MM.1S (cell line): ENCODE measurements around the gene CCL18.
"Not testable (repeated sequence)": the region's sequence is repeated elsewhere in the genome, so short reads cannot be mapped to it uniquely, and the experiment has no call there.

ENCODE experiments used
- DNase-seq: peaks from one replicate; pipeline ENCODE4 v3.0.0-alpha.2; 2015
- H2AFZ ChIP-seq: fragments of 300-600 bp; sonication (generic); 2 replicates; pipeline ENCODE4 v1.6.0; 2016; ENCODE audit warnings: antibody characterized with exemption, low read length
- H3F3A ChIP-seq: fragments of 300-600 bp; sonication (generic); 2 replicates; pipeline ENCODE4 v1.6.1; 2016; ENCODE audit warnings: mild to moderate bottlenecking, antibody characterized with exemption, low read length, moderate library complexity, mixed read lengths; ENCODE audit not compliant: insufficient read depth
- H3K27ac ChIP-seq: fragments of 300-600 bp; sonication (generic); 2 replicates; pipeline ENCODE4 v1.5.1; 2016; ENCODE audit warnings: mild to moderate bottlenecking, low read length
- H3K27me3 ChIP-seq: fragments of 300-600 bp; sonication (generic); replicated peaks from 2 replicates; pipeline ENCODE4 v1.6.0; 2016; ENCODE audit warnings: low read length; ENCODE audit not compliant: insufficient read depth
- H3K36me3 ChIP-seq: fragments of 300-600 bp; sonication (generic); replicated peaks from 2 replicates; pipeline ENCODE4 v1.6.1; 2016; ENCODE audit warnings: mild to moderate bottlenecking, low read length, mixed read lengths; ENCODE audit not compliant: insufficient read depth
- H3K4me1 ChIP-seq: fragments of 300-600 bp; sonication (generic); 2 replicates; pipeline ENCODE4 v1.6.1; 2016; ENCODE audit warnings: low read length, mixed read lengths
- H3K4me2 ChIP-seq: fragments of 300-600 bp; sonication (generic); 2 replicates; pipeline ENCODE4 v1.6.0; 2016; ENCODE audit warnings: low read depth, low read length
- H3K4me3 ChIP-seq: fragments of 300-600 bp; sonication (generic); 2 replicates; pipeline ENCODE4 v1.5.1; 2016; ENCODE audit warnings: low read length, mixed read lengths
- H3K79me2 ChIP-seq: fragments of 300-600 bp; sonication (generic); 2 replicates; pipeline ENCODE4 v1.6.1; 2016; ENCODE audit warnings: mixed run types, low read length, mixed read lengths
- H3K9ac ChIP-seq: fragments of 300-600 bp; sonication (generic); 2 replicates; pipeline ENCODE4 v1.6.1; 2016; ENCODE audit warnings: low read length, mixed read lengths
- H3K9me2 ChIP-seq: fragments of 300-600 bp; sonication (generic); replicated peaks from 2 replicates; pipeline ENCODE4 v1.6.1; 2016; ENCODE audit warnings: mild to moderate bottlenecking, low read length, mixed read lengths; ENCODE audit not compliant: insufficient read depth
- H3K9me3 ChIP-seq: fragments of 300-600 bp; sonication (generic); replicated peaks from 2 replicates; pipeline ENCODE4 v1.6.1; 2016; ENCODE audit warnings: mild to moderate bottlenecking, low read length, mixed read lengths; ENCODE audit not compliant: insufficient read depth
- H4K20me1 ChIP-seq: fragments of 300-600 bp; sonication (generic); 2 replicates; pipeline ENCODE4 v1.6.1; 2016; ENCODE audit warnings: mild to moderate bottlenecking, low read length, moderate library complexity, mixed read lengths; ENCODE audit not compliant: insufficient read depth
- CTCF ChIP-seq: fragments of 300-600 bp; sonication (generic); IDR thresholded peaks from 2 replicates; pipeline ENCODE4 v1.5.1; 2016; ENCODE audit warnings: antibody characterized with exemption, low read length, mixed read lengths
- EZH2 ChIP-seq: fragments of 300-600 bp; sonication (generic); optimal IDR thresholded peaks from 2 replicates; pipeline ENCODE3; 2017; ENCODE audit warnings: low read depth, mild to moderate bottlenecking, antibody characterized with exemption, low read length, mixed read lengths
- EZH2phosphoT487 ChIP-seq: fragments of 300-600 bp; sonication (generic); IDR thresholded peaks from 2 replicates; pipeline ENCODE4 v1.6.1; 2018; ENCODE audit warnings: antibody characterized with exemption, low read length

The CCL18 gene

DNA sequence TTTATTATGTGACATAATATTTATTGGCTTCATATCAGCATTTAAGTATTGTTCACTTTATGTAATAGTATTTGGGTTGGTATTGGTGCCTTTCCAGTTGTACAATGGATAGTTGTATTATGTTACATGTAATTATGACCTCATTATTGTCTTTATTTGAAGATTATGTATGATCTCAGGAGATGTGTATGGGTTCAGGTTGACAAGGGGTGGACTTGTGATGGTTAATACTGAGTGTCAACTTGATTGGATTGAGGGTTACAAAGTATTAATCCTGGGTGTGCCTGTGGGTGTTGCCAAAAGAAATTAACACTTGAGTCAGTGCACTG is 51.5 kb downstream of the CCL18 start:
- H3K4me3 ChIP-seq, H3K79me2 ChIP-seq, H3K27me3 ChIP-seq, H3K36me3 ChIP-seq, H3K4me2 ChIP-seq, H3K27ac ChIP-seq, H3F3A ChIP-seq, H3K9ac ChIP-seq, H3K9me2 ChIP-seq, H2AFZ ChIP-seq, H4K20me1 ChIP-seq, H3K9me3 ChIP-seq, DNase-seq: not testable (repeated sequence)
- H3K4me1 ChIP-seq, result peaks cover 22% of the 10 kb centered on the region

DNA sequence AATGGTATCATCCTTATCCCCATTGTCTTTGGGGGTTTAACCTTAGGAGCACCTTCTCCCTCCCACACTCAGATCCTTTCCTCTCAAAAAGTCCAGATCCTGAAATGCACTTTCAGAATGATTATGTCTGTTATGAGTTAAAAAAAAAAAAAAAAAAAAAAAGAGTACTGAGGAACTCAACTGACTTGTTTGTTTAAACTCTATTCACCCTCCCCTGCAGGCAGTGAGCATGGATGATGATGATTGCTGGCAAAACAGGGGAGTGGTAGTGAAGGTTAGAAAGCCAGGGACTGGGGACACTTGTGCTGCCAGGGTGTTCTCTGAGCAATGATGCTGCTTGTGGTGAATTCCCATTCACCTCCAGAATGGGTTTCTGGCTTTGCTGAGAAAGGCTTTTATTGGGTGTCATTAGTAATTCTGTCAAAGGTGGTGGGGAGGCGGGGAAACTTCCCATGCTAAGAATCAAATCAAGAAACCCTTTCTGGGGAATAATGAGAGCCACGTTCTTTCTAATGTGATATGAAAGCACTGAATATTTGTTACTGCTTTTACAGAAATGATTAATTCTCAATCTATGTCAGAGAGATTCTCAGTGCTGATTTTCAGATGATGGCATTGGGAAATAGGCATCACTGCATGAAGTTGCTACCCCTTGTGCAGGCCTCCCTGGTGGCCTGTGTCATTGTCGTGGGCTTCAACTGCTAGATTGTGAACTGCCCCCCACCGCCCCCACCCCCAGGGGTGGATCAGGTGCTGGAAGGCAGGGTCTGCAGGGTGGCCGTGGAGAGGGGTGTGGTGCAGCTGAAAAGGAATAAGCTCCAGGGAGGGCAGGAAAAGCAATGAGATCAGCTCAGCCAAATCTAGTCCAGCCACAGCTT is 53.7 kb downstream of the CCL18 start:
- DNase-seq, result no peak
- Histone ChIP-seq H3K9ac (peak overlapping the region; percentile 38; the same call in 1 of the 2 replicates), H4K20me1 (no peaks in the 10 kb centered on the region), H3K27ac (peak overlapping the region; percentile 69), H3K4me1 (peaks cover 22% of the 10 kb centered on the region), H3K4me2 (peak overlapping the region; percentile 47), H3K9me3 (no peaks in the 10 kb centered on the region), H3K27me3 (no peaks in the 10 kb centered on the region), H2AFZ (peak overlapping the region; percentile 7; the same call in 1 of the 2 replicates), H3K79me2 (no peaks in the 10 kb centered on the region), H3K4me3 (no peak overlapping the region), H3F3A (peaks cover 8% of the 10 kb centered on the region), H3K36me3 (no peaks in the 10 kb centered on the region), H3K9me2 (no peaks in the 10 kb centered on the region)
- TF ChIP-seq EZH2phosphoT487 (no peak), CTCF (no peak), EZH2 (no peak)

- TF ChIP-seq EZH2 (no peak), CTCF (peak; percentile 62), EZH2phosphoT487 (no peak)
- H4K20me1 ChIP-seq, result no peaks in the 10 kb centered on the region
- peak overlapping the region; percentile 38 for H3K9ac ChIP-seq
- peaks cover 22% of the 10 kb centered on the region for H3K4me1 ChIP-seq
- H3K9me2 ChIP-seq, result no peaks in the 10 kb centered on the region
- H3K79me2 ChIP-seq, result no peaks in the 10 kb centered on the region
- peak overlapping the region; percentile 7 for H2AFZ ChIP-seq
- H3K27me3 ChIP-seq, result no peaks in the 10 kb centered on the region
- no peaks in the 10 kb centered on the region for H3K36me3 ChIP-seq
- H3K27ac ChIP-seq, result peak overlapping the region; percentile 69
- H3K4me2 ChIP-seq, result peak overlapping the region; percentile 47
- DNase-seq, result peak; percentile 75
- H3F3A ChIP-seq, result peaks cover 8% of the 10 kb centered on the region
- peak overlapping the region; percentile 12 for H3K4me3 ChIP-seq
- H3K9me3 ChIP-seq, result no peaks in the 10 kb centered on the region
These were observed 54.6 kb downstream of the CCL18 start for GRCh38 chr17:36118477-36119353.
